ENCODE data around the gene ARRB2. TPM values are rescaled to one million over a fixed set of nuclear protein-coding genes. Genes with fewer than 3 reads are reported as not detected.

ARRB2 gene
- total and polyA plus RNA-seq, 2 of the 13 experiments (the other 11 are each of a cell fraction or from before 2014, with no cell fraction given) = 21.5 to 49.2 TPM

- H3K79me2 ChIP-seq (ENCODE audit: insufficient read depth, low read length) = no peaks in the 10 kb centered on the region
- no TSS peak for BruUV-seq (replicated peaks)
- CTCF ChIA-PET (ENCODE audit: low intra/inter-chr PET ratio, low total read pairs) = no interaction called here
- ATAC-seq = no peak
- no peak overlapping the region for H3K9ac ChIP-seq (ENCODE audit: insufficient read depth, low read depth, low read length)
- 88% methylated on average over 5 of the region's 5 CpGs for WGBS (ENCODE audit: low lambda C conversion rate)
- no peaks in the 10 kb centered on the region for H3K27me3 ChIP-seq (ENCODE audit: control insufficient read depth in 1 of 2, insufficient read depth in 2 of 2, low read length in 2 of 2)
- H2AFZ ChIP-seq (ENCODE audit: low read length) = no peak overlapping the region
- TF ChIP-seq JUND (CRISPR knock-in tag; IDR thresholded peaks at IDR 0.05) = no peak
- TF ChIP-seq ZNF33B (CRISPR knock-in tag; IDR thresholded peaks at IDR 0.05) = no peak
- no peak for TF ChIP-seq RXRA (CRISPR knock-in tag; IDR thresholded peaks at IDR 0.05)
- no peak for TF ChIP-seq PAXIP1 (CRISPR knock-in tag; conservative IDR thresholded peaks at IDR 0.05)
- TF ChIP-seq ZNF607 (CRISPR knock-in tag; IDR thresholded peaks at IDR 0.05; ENCODE audit: borderline replicate concordance) = no peak
- TF ChIP-seq CBFB (CRISPR knock-in tag; IDR thresholded peaks at IDR 0.05) = no peak
- no peak for TF ChIP-seq TRIM22 (IDR thresholded peaks at IDR 0.05)
- peaks cover 59% of the 10 kb centered on the region for H3K4me1 ChIP-seq (ENCODE audit: insufficient read depth, low read length)
- DNase-seq (ENCODE audit: low spot score) = no peak
- no peak overlapping the region for H3K4me2 ChIP-seq (ENCODE audit: low read depth, low read length)
- FAIRE-seq = no peak
- intact Hi-C loops (cut with micrococcal nuclease; ENCODE audit: unreplicated experiment) = no loop called here
- no peak overlapping the region for H3K4me3 ChIP-seq (replicated peaks in 1 of 3; ENCODE audit: insufficient read depth in 1 of 3, low read depth in 2 of 3, low read length in 3 of 3)
- no peak overlapping the region for H3K27ac ChIP-seq (ENCODE audit: extremely low read length, insufficient read depth, low read length)
- POLR2A ChIA-PET = interaction anchor here (1.2 to 2.4 kb wide), 2 partner anchors 15 to 16 kb away, joined by 3 to 7 read pairs; partner anchors contain the start of gene ARRB2
- H3K9me3 ChIP-seq (ENCODE audit: low read length) = no peaks in the 10 kb centered on the region
- peaks cover 0 to 4% of the 10 kb centered on the region in 2 experiments; a peak in 1 of 5 replicates for H3K36me3 ChIP-seq (replicated peaks in 1 of 2; ENCODE audit: control insufficient read depth in 1 of 2, insufficient read depth in 2 of 2, low read length in 2 of 2)
- no peaks in the 10 kb centered on the region for H4K20me1 ChIP-seq (ENCODE audit: insufficient read depth, low read length)
- in situ Hi-C loops (cut with HindIII; ENCODE audit: extremely low pct_ligation_motif_present, low pct_unique_long_range_greater_than_20kb) = no loop called here
These were observed 14.2 kb downstream of the ARRB2 start for GRCh38 chr17:4724650-4725049.

Data from HepG2 (cell line).